GM12892 (cell line): ENCODE data around the gene RGCC.

Experiments used
- POLR2A ChIP-seq: IDR thresholded peaks from 2 replicates; pipeline ENCODE4 v1.6.1; 2011; ENCODE audit warnings: low read depth, low read length, control low read depth
- POLR2AphosphoS5 ChIP-seq: IDR thresholded peaks from 2 replicates; pipeline ENCODE4 v1.6.1; 2011; ENCODE audit warnings: low read depth, low read length, control low read depth

- TF ChIP-seq POLR2A, result no peak
- no peak for TF ChIP-seq POLR2AphosphoS5
These were observed 58.8 kb downstream of the RGCC start for GRCh38 chr13:41516166-41516565.
